Vagina (tissue), 2 donors: ENCODE measurements around the gene CDH15. TPM values are rescaled to one million over a fixed set of nuclear protein-coding genes. Genes with fewer than 3 reads are reported as not detected.
A peak's percentile ranks its signal among the peaks of the same experiment; 100 is the strongest.

ENCODE experiments used
- DNase-seq, 2 donors: peaks; one replicate each; pipeline ENCODE4 v3.0.0-alpha.2; 2017; ENCODE audit errors: extremely low spot score in 2 of 2
- H3K27ac ChIP-seq: fragments of 200-600 bp; sonication (generic); one replicate; pipeline ENCODE4 v1.5.1; 2019
- H3K27me3 ChIP-seq: fragments of 200-600 bp; sonication (generic); one replicate; pipeline ENCODE4 v1.5.1; 2019
- H3K36me3 ChIP-seq, 2 donors: fragments of 200-600 bp; sonication (generic); one replicate each; pipeline ENCODE4 v1.5.1; 2017 to 2019
- H3K4me1 ChIP-seq: fragments of 200-600 bp; sonication (generic); one replicate; pipeline ENCODE4 v1.5.1; 2019
- H3K4me3 ChIP-seq, 2 donors: fragments of 200-600 bp; sonication (generic); 1 replicate in 1 of 2; 2 replicates in 1 of 2; pipeline ENCODE4 v1.5.1; 2016 to 2019
- H3K9me3 ChIP-seq: fragments of 200-600 bp; sonication (generic); one replicate; pipeline ENCODE4 v1.5.1; 2019
- POLR2A ChIP-seq, 2 donors: fragments of 450-650 bp; IDR thresholded peaks; one replicate each; pipeline ENCODE4 v1.6.1; 2017; ENCODE audit warnings: antibody characterized with exemption in 2 of 2, mild to moderate bottlenecking in 2 of 2, moderate library complexity in 2 of 2
- POLR2AphosphoS5 ChIP-seq, 2 donors: sonication (generic); formaldehyde crosslinking; IDR thresholded peaks; one replicate each; pipeline ENCODE4 v1.9.0; 2017; ENCODE audit warnings: antibody characterized with exemption in 2 of 2, mild to moderate bottlenecking in 2 of 2, low read depth in 1 of 2; ENCODE audit not compliant: insufficient read depth in 1 of 2
- intact Hi-C: fragments of 100-400 bp; cut with DNase I; formaldehyde crosslinking; loops from one replicate; pipeline ENCODE4 v1.15.1; 2023
- total RNA-seq: library from RNA; depleted of rRNA; stranded (reverse); fragments of >200 nt; gene quantifications from one replicate; pipeline ENCODE4 v1.2.3, GENCODE V29; 2016
- TF ChIP-seq, protein P1 (sequence below), 3 experiments: fragments of 450-650 bp in 2 of 3; fragments of 200-600 bp in 1 of 3; sonication (generic) in 1 of 3; IDR thresholded peaks; one replicate each; pipeline ENCODE4 v1.5.1; 2017 to 2019; ENCODE audit warnings: antibody characterized with exemption in 3 of 3, mild to moderate bottlenecking in 2 of 3, moderate library complexity in 2 of 3

CDH15 gene
- total RNA-seq, 1 donor from 2014 or later: not detected

DNA sequence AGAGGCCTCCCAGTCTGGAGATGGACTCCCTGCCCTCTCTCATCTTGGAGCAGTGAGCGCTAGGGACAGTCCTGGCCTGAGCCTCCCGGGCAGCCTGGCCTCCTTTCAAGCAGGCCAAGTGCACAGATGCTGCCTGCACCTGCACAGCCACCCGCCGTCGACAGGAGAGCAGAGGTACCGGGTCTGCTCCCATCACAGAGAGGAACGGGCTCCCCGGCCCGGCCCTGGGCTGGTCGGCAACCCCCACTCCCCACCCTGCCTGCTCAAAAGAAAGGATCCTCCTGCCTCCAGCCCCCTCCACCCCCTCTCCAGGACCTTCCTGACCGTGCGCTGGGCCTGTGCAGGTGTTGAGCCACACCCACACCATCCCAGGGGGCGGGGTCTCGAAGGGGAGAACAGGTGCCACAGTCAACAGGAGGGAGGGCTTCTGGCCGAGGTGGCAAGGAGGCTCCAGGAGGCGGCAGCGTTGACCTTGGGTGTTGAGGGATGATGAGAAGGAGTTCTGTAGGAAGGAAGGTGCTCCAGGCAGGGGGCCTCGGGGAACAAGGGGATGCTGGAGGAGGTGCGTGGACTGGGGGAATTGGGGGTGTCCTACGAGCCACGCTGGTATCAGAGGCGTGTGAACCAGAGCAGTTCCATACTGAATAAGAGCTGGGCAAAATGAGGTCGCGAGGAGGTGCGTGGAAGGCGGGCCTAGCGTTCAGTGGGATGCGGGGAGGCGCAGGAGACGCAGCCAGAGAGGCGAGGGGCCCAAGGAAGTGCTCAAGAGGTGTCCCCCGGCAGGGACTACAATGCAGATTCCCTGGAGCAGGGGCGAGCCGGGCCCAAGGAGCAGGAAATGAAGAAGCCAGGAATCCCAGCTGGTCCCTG lies 967 bp upstream of the CDH15 start:
- Histone ChIP-seq H3K9me3 (no peaks in the 10 kb centered on the region), H3K4me1 (peaks cover 26% of the 10 kb centered on the region), H3K27me3 (no peaks in the 10 kb centered on the region), H3K27ac (no peak overlapping the region), H3K4me3 (peak overlapping the region; percentile 25), H3K36me3 (no peaks in the 10 kb centered on the region)
- TF ChIP-seq POLR2A (IDR thresholded peaks at IDR 0.05) (no peak), POLR2AphosphoS5 (IDR thresholded peaks at IDR 0.05; ENCODE audit: insufficient read depth in 1 of 2, low read depth in 1 of 2) (no peak)
- DNase-seq: no peak
- intact Hi-C loops: loop anchor here (5.0 kb wide), 1 partner anchor 223 kb away; no protein-coding TSS in a partner anchor

DNA sequence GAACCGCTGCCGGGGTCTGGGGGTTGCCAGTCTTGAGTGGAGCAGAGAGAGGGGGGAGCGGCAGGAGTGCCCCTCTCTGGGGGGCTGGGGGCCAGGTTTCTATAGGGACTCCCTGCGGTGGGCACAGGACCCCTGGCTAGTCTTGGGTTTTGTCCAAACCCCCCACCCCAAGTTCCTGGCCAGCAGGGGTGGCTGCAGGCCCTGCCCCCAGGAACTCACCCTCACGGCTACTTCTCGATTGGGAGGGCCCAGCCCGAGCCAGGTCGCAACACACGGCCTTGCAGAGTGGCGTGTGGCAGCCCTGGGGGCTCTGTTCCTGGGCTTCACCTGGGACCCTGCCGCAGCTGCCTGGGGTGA lies 601 bp downstream of the CDH15 start:
- Histone ChIP-seq H3K27ac (no peak overlapping the region), H3K4me3 (no peak overlapping the region), H3K36me3 (no peaks in the 10 kb centered on the region), H3K27me3 (no peaks in the 10 kb centered on the region), H3K4me1 (peaks cover 23% of the 10 kb centered on the region), H3K9me3 (no peaks in the 10 kb centered on the region)
- TF ChIP-seq, protein P1, sequence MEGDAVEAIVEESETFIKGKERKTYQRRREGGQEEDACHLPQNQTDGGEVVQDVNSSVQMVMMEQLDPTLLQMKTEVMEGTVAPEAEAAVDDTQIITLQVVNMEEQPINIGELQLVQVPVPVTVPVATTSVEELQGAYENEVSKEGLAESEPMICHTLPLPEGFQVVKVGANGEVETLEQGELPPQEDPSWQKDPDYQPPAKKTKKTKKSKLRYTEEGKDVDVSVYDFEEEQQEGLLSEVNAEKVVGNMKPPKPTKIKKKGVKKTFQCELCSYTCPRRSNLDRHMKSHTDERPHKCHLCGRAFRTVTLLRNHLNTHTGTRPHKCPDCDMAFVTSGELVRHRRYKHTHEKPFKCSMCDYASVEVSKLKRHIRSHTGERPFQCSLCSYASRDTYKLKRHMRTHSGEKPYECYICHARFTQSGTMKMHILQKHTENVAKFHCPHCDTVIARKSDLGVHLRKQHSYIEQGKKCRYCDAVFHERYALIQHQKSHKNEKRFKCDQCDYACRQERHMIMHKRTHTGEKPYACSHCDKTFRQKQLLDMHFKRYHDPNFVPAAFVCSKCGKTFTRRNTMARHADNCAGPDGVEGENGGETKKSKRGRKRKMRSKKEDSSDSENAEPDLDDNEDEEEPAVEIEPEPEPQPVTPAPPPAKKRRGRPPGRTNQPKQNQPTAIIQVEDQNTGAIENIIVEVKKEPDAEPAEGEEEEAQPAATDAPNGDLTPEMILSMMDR (IDR thresholded peaks at IDR 0.05): no peak
- TF ChIP-seq POLR2A (IDR thresholded peaks at IDR 0.05) (no peak), POLR2AphosphoS5 (IDR thresholded peaks at IDR 0.05; ENCODE audit: insufficient read depth in 1 of 2, low read depth in 1 of 2) (no peak)
- no peak for DNase-seq
- intact Hi-C loops: loop anchor here (5.0 kb wide), 1 partner anchor 225 kb away; no protein-coding TSS in a partner anchor

DNA sequence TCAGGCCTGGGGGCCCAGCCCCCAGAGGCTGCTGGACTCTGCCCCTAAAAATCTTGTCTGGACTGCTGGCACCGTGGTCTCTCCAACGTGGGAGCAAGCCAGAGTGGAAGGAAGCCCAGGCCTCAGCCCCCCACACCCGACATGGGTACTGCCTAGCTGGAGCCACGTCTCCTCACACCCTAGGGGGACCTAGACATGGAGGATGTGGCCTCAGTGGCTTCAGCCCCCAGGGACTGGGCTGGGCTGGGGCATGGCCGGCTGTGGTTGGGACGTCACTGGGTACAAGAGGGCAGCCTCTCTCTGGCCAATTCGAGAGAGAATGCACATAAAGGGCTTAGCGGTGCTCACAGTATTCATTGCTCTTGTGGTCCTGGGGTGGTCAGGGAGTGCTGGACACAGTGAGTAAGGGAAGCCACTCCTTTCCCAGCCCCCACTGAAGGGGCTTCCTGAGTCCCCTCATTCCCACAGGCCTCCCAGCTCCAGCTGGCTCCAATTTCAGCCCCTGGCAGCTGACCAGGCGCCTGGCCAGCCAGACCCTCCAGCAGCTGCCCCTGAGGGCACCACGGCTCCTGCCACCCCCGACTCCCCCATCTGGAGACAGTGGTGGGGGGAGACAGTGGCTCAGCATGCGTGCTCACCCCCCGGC lies 1.1 kb downstream of the CDH15 start:
- H3K27me3 ChIP-seq: no peaks in the 10 kb centered on the region
- TF ChIP-seq, protein P1 (IDR thresholded peaks at IDR 0.05): no peak
- TF ChIP-seq POLR2AphosphoS5 (IDR thresholded peaks at IDR 0.05; ENCODE audit: insufficient read depth in 1 of 2, low read depth in 1 of 2) (no peak), POLR2A (IDR thresholded peaks at IDR 0.05) (no peak)
- intact Hi-C loops: loop anchor here (5.0 kb wide), 1 partner anchor 225 kb away; no protein-coding TSS in a partner anchor
- no peak overlapping the region for H3K27ac ChIP-seq
- H3K4me3 ChIP-seq: no peak overlapping the region
- no peaks in the 10 kb centered on the region for H3K9me3 ChIP-seq
- DNase-seq: no peak
- H3K4me1 ChIP-seq: peaks cover 18% of the 10 kb centered on the region
- no peaks in the 10 kb centered on the region for H3K36me3 ChIP-seq

- intact Hi-C loops: loop anchor here (5.0 kb wide), 1 partner anchor 226 kb away; no protein-coding TSS in a partner anchor
- DNase-seq: no peak
- no peaks in the 10 kb centered on the region for H3K9me3 ChIP-seq
- no peak overlapping the region for H3K4me3 ChIP-seq
- no peaks in the 10 kb centered on the region for H3K27me3 ChIP-seq
- TF ChIP-seq, protein P1 (IDR thresholded peaks at IDR 0.05): no peak
- TF ChIP-seq POLR2AphosphoS5 (IDR thresholded peaks at IDR 0.05; ENCODE audit: insufficient read depth in 1 of 2, low read depth in 1 of 2) (no peak), POLR2A (IDR thresholded peaks at IDR 0.05) (no peak)
- no peak overlapping the region for H3K27ac ChIP-seq
- H3K4me1 ChIP-seq: peaks cover 17% of the 10 kb centered on the region
- no peaks in the 10 kb centered on the region for H3K36me3 ChIP-seq
Observed at GRCh38 chr16:89173174-89173921, 1.8 kb downstream of the CDH15 start.
